OCI-LY1 (cell line): ENCODE results near the gene RASAL2.
A peak's percentile ranks its signal among the peaks of the same experiment; 100 is the strongest.
"Not testable (repeated sequence)": the region's sequence is repeated elsewhere in the genome, so short reads cannot be mapped to it uniquely, and the experiment has no call there.

Source experiments
- H2AFZ ChIP-seq: fragments of 200-600 bp; sonication (generic), shearing (Covaris generic); 2 replicates; pipeline ENCODE4 v1.6.0; 2014; ENCODE audit warnings: antibody characterized with exemption, mild to moderate bottlenecking, low read length
- H3F3A ChIP-seq: fragments of 200-600 bp; sonication (generic), shearing (Covaris generic); 2 replicates; pipeline ENCODE4 v1.6.0; 2014; ENCODE audit warnings: mild to moderate bottlenecking, antibody characterized with exemption, low read length, moderate library complexity; ENCODE audit not compliant: insufficient read depth
- H3K27ac ChIP-seq: fragments of 200-600 bp; sonication (generic); 2 replicates; pipeline ENCODE4 v1.5.1; 2014; ENCODE audit warnings: low read length, mixed run types, mild to moderate bottlenecking, low read depth; ENCODE audit not compliant: poor library complexity, severe bottlenecking
- H3K27me3 ChIP-seq: fragments of 200-600 bp; sonication (generic); 2 replicates; pipeline ENCODE4 v1.6.0; 2014; ENCODE audit warnings: antibody characterized with exemption, mild to moderate bottlenecking, low read length, moderate library complexity; ENCODE audit not compliant: insufficient read depth
- H3K36me3 ChIP-seq: fragments of 200-600 bp; sonication (generic); 2 replicates; pipeline ENCODE4 v1.6.1; 2014; ENCODE audit warnings: mild to moderate bottlenecking, antibody characterized with exemption, low read length, moderate library complexity, mixed read lengths; ENCODE audit not compliant: insufficient read depth
- H3K4me1 ChIP-seq: fragments of 200-600 bp; sonication (generic); 2 replicates; pipeline ENCODE4 v1.5.1; 2014; ENCODE audit warnings: mild to moderate bottlenecking, low read length, moderate library complexity; ENCODE audit not compliant: insufficient read depth, severe bottlenecking
- H3K4me2 ChIP-seq: fragments of 200-600 bp; sonication (generic), shearing (Covaris generic); 2 replicates; pipeline ENCODE4 v1.6.1; 2014; ENCODE audit warnings: low read length
- H3K4me3 ChIP-seq: fragments of 200-600 bp; sonication (generic); 2 replicates; pipeline ENCODE4 v1.5.1; 2014; ENCODE audit warnings: low read length, low read depth, mild to moderate bottlenecking, mixed read lengths; ENCODE audit not compliant: poor library complexity, severe bottlenecking
- H3K79me2 ChIP-seq: fragments of 200-600 bp; shearing (Covaris generic); 2 replicates; pipeline ENCODE4 v1.6.1; 2016; ENCODE audit warnings: mixed run types, low read length, mixed read lengths; ENCODE audit not compliant: insufficient read depth
- H3K9ac ChIP-seq: fragments of 200-600 bp; sonication (generic), shearing (Covaris generic); 2 replicates; pipeline ENCODE4 v1.6.1; 2014; ENCODE audit warnings: mild to moderate bottlenecking, low read length, mixed read lengths
- H3K9me2 ChIP-seq: fragments of 200-600 bp; sonication (generic), shearing (Covaris generic); 2 replicates; pipeline ENCODE4 v1.6.1; 2014; ENCODE audit warnings: low read depth, mild to moderate bottlenecking, low read length, mixed read lengths
- H3K9me3 ChIP-seq: fragments of 200-600 bp; shearing (Covaris generic); 2 replicates; pipeline ENCODE4 v1.6.1; 2014; ENCODE audit warnings: low read length, mixed read lengths
- H4K20me1 ChIP-seq: fragments of 200-600 bp; sonication (generic), shearing (Covaris generic); 2 replicates; pipeline ENCODE4 v1.6.0; 2016; ENCODE audit warnings: mild to moderate bottlenecking, low read length; ENCODE audit not compliant: insufficient read depth
- CTCF ChIP-seq: fragments of 200-600 bp; sonication (generic), shearing (Covaris generic); IDR thresholded peaks from 2 replicates; pipeline ENCODE4 v1.5.1; 2017; ENCODE audit warnings: mild to moderate bottlenecking, antibody characterized with exemption, low read length, moderate library complexity, mixed read lengths
- EZH2 ChIP-seq: fragments of 200-600 bp; sonication (generic), shearing (Covaris generic); IDR thresholded peaks from 2 replicates; pipeline ENCODE4 v1.8.0; 2017; ENCODE audit warnings: borderline replicate concordance, mixed run types, mild to moderate bottlenecking, antibody characterized with exemption, low read length, moderate library complexity, mixed read lengths

The RASAL2 gene

GRCh38 chr1:178308438-178308837 is 214.5 kb downstream of the RASAL2 start:
- Histone ChIP-seq H3K9me3 (no peaks in the 10 kb centered on the region), H2AFZ (no peak overlapping the region), H3K9ac (no peak overlapping the region), H3K4me2 (no peak overlapping the region), H3K4me3 (no peak overlapping the region), H3K79me2 (no peaks in the 10 kb centered on the region), H3F3A (no peaks in the 10 kb centered on the region), H3K27ac (no peak overlapping the region), H3K9me2 (no peaks in the 10 kb centered on the region), H4K20me1 (no peaks in the 10 kb centered on the region), H3K36me3 (no peaks in the 10 kb centered on the region), H3K27me3 (no peaks in the 10 kb centered on the region), H3K4me1 (no peaks in the 10 kb centered on the region)
- no peak for TF ChIP-seq EZH2
- no peak for TF ChIP-seq CTCF

DNA sequence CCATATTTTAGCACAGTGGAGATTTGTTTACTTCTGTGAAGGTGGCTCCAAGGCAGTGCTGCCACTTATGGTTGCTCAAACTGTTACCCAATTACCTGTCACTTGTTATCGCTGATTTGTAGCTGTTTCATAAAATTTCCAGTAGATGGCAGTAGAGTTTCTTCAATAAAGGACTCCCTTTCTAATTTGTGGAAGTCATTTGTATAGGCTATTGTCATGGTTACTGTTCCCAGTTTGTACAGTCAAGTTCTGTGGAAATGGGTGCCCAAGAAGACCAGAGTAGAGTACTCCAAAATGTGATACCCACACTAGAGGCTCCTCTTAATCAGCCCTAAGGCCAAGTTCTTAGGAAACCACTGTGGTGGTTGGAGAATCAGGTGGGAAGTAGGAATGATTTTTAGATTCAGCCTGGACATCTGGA is 216.8 kb downstream of the RASAL2 start:
- TF ChIP-seq EZH2 (no peak), CTCF (peak; percentile 83)
- no peak overlapping the region for H3K4me2 ChIP-seq
- H3K27me3 ChIP-seq, result no peaks in the 10 kb centered on the region
- no peaks in the 10 kb centered on the region for H3K79me2 ChIP-seq
- H3K4me1 ChIP-seq, result no peaks in the 10 kb centered on the region
- H3K4me3 ChIP-seq, result no peak overlapping the region
- H3K9me2 ChIP-seq, result no peaks in the 10 kb centered on the region
- no peaks in the 10 kb centered on the region for H4K20me1 ChIP-seq
- H2AFZ ChIP-seq, result no peak overlapping the region
- H3K9ac ChIP-seq, result no peak overlapping the region
- no peaks in the 10 kb centered on the region for H3F3A ChIP-seq
- H3K36me3 ChIP-seq, result no peaks in the 10 kb centered on the region
- H3K27ac ChIP-seq, result no peak overlapping the region
- H3K9me3 ChIP-seq, result no peaks in the 10 kb centered on the region

DNA sequence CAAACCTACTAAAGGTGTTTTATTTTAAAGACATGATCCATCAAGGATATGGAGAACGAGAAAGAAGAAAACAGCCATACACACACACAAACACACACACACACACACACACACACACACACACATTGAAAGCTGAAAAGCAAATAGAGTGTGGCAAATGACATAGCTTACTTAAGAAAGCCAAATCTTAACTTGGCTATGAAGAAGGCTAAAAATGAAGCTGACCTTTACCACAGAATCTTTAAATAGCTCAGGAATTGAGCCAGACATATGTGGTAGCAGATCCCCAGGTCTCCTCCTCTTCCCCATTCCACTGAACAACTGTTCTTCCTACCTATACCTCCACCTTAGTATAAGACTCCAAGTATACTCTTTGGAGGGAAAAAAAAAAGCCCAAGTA is 217.3 kb downstream of the RASAL2 start:
- H3K27ac ChIP-seq, result no peak overlapping the region

GRCh38 chr1:178320280-178320982 is 226.5 kb downstream of the RASAL2 start:
- not testable (repeated sequence) for H3K27ac ChIP-seq, H3K27me3 ChIP-seq, H3K4me2 ChIP-seq, H3K79me2 ChIP-seq, H2AFZ ChIP-seq, H4K20me1 ChIP-seq, H3K9ac ChIP-seq, H3F3A ChIP-seq, H3K9me2 ChIP-seq, H3K4me1 ChIP-seq, H3K9me3 ChIP-seq, H3K4me3 ChIP-seq, H3K36me3 ChIP-seq

More for the DNA sequence above, 217.3 kb downstream of the RASAL2 start:
- H3K4me2 ChIP-seq, result no peak overlapping the region
- H3K9me3 ChIP-seq, result no peaks in the 10 kb centered on the region
- H3K4me1 ChIP-seq, result no peaks in the 10 kb centered on the region
- no peaks in the 10 kb centered on the region for H4K20me1 ChIP-seq
- no peak for TF ChIP-seq CTCF
- no peak for TF ChIP-seq EZH2
- H2AFZ ChIP-seq, result no peak overlapping the region
- no peaks in the 10 kb centered on the region for H3K9me2 ChIP-seq
- H3K79me2 ChIP-seq, result no peaks in the 10 kb centered on the region
- H3K9ac ChIP-seq, result no peak overlapping the region
- no peaks in the 10 kb centered on the region for H3F3A ChIP-seq
- H3K27me3 ChIP-seq, result no peaks in the 10 kb centered on the region
- H3K4me3 ChIP-seq, result no peak overlapping the region
- no peaks in the 10 kb centered on the region for H3K36me3 ChIP-seq
